ENCODE measurements around the gene SETBP1.

DNA sequence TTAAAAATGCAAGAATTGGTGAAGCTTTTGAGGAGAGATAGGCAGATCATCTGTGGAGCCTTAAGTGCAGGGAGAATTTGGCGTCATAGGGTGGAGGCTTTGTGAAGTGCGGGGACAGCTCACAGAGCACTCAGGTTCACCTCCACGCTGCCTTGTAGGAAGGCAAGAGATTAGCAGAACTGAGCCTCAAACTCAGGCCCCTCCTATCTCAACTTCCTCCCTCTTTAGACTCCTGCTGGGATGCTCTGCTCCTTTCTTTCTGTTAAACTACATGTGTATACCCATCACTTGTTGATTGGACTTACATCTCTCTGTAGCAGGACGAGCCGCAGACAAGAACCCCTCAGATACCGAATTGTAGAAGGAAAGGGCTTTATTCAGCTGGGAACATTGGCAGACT lies 422.2 kb downstream of the SETBP1 start:
- no peak for TF ChIP-seq POLR2A (IDR thresholded peaks at IDR 0.05)
- TF ChIP-seq CTCF (IDR thresholded peaks at IDR 0.05), result no peak
- TF ChIP-seq EP300 (IDR thresholded peaks at IDR 0.05), result no peak
